SK-N-SH treated with all-trans-retinoic acid at 6 μM for 48 hours (cell line): Measurements from ENCODE around the gene ERC1.
"Not testable (repeated sequence)": the region's sequence is repeated elsewhere in the genome, so short reads cannot be mapped to it uniquely, and the experiment has no call there.

ENCODE experiments used
- ATAC-seq: fragments of 200-7000 bp; cut with Tn5 transposase; 3 replicates; pipeline ENCODE4 v1.9.1; 2020; ENCODE audit warnings: mild to moderate bottlenecking, moderate library complexity
- CREB5 ChIP-seq: fragments of 250-450 bp; sonication (Bioruptor Pico); IDR thresholded peaks from 2 replicates; pipeline ENCODE4 v1.5.1; 2020; ENCODE audit warnings: low read depth, mild to moderate bottlenecking, moderate library complexity
- CSDC2 ChIP-seq: fragments of 250-450 bp; sonication (Bioruptor Pico); IDR thresholded peaks from 2 replicates; pipeline ENCODE4 v1.5.0; 2020; ENCODE audit warnings: mild to moderate bottlenecking, moderate library complexity
- CSRNP3 ChIP-seq: fragments of 250-450 bp; sonication (Bioruptor Pico); IDR thresholded peaks from 2 replicates; pipeline ENCODE4 v1.5.1; 2021; ENCODE audit warnings: mild to moderate bottlenecking, moderate library complexity
- GLIS3 ChIP-seq: fragments of 250-450 bp; sonication (Bioruptor Pico); IDR thresholded peaks from 2 replicates; pipeline ENCODE4 v1.5.0; 2020; ENCODE audit warnings: mild to moderate bottlenecking, moderate library complexity
- ISL1 ChIP-seq: fragments of 250-450 bp; sonication (Bioruptor Pico); IDR thresholded peaks from 2 replicates; pipeline ENCODE4 v2.1.2; 2022; ENCODE audit warnings: mild to moderate bottlenecking, moderate library complexity
- OSR1 ChIP-seq: fragments of 250-450 bp; sonication (Bioruptor Pico); IDR thresholded peaks from 2 replicates; pipeline ENCODE4 v1.8.0; 2022; ENCODE audit warnings: moderate library complexity, mild to moderate bottlenecking, inconsistent platforms
- PATZ1 ChIP-seq: fragments of 250-450 bp; sonication (Bioruptor Pico); IDR thresholded peaks from 2 replicates; pipeline ENCODE4 v1.8.0; 2020; ENCODE audit warnings: mild to moderate bottlenecking, moderate library complexity, borderline replicate concordance
- POU6F1 ChIP-seq: fragments of 250-450 bp; sonication (Bioruptor Pico); IDR thresholded peaks from 2 replicates; pipeline ENCODE4 v1.8.0; 2021; ENCODE audit warnings: low read depth, mild to moderate bottlenecking, moderate library complexity, borderline replicate concordance
- PPARA ChIP-seq: fragments of 250-450 bp; sonication (Bioruptor Pico); IDR thresholded peaks from 2 replicates; pipeline ENCODE4 v1.5.0; 2020; ENCODE audit warnings: mild to moderate bottlenecking, borderline replicate concordance
- TSHZ2 ChIP-seq: fragments of 250-450 bp; sonication (Bioruptor Pico); IDR thresholded peaks from 2 replicates; pipeline ENCODE4 v1.5.0; 2020; ENCODE audit warnings: mild to moderate bottlenecking, moderate library complexity
- ZC3H10 ChIP-seq: fragments of 250-450 bp; sonication (Bioruptor Pico); IDR thresholded peaks from 2 replicates; pipeline ENCODE4 v1.5.1; 2021; ENCODE audit warnings: mild to moderate bottlenecking, moderate library complexity
- ZFP3 ChIP-seq: fragments of 250-450 bp; sonication (Bioruptor Pico); IDR thresholded peaks from 2 replicates; pipeline ENCODE4 v1.5.0; 2020; ENCODE audit warnings: mild to moderate bottlenecking, moderate library complexity
- ZFP30 ChIP-seq: fragments of 450-650 bp; formaldehyde crosslinking; IDR thresholded peaks from 2 replicates; pipeline ENCODE4 v1.5.0; 2022; ENCODE audit warnings: mild to moderate bottlenecking, moderate library complexity
- ZNF565 ChIP-seq: fragments of 450-650 bp; formaldehyde crosslinking; conservative IDR thresholded peaks from 2 replicates; pipeline ENCODE4 v1.5.0; 2020; ENCODE audit warnings: low read depth, mild to moderate bottlenecking, moderate library complexity
- ZNF70 ChIP-seq: fragments of 450-650 bp; formaldehyde crosslinking; IDR thresholded peaks from 2 replicates; pipeline ENCODE4 v1.5.0; 2020; ENCODE audit warnings: mild to moderate bottlenecking, moderate library complexity

ERC1 gene

GRCh38 chr12:997505-997904 is 6.5 kb downstream of the ERC1 start:
- TF ChIP-seq OSR1 (CRISPR knock-in tag) = no peak
- no peak for TF ChIP-seq ZNF70
- no peak for TF ChIP-seq ZFP30 (CRISPR knock-in tag)
- TF ChIP-seq TSHZ2 (CRISPR knock-in tag) = no peak
- no peak for TF ChIP-seq GLIS3 (CRISPR knock-in tag)
- no peak for TF ChIP-seq CSRNP3
- no peak for TF ChIP-seq CREB5 (CRISPR knock-in tag)
- TF ChIP-seq ZNF565 = no peak
- TF ChIP-seq POU6F1 (CRISPR knock-in tag) = no peak
- TF ChIP-seq PPARA (CRISPR knock-in tag) = no peak
- TF ChIP-seq ZC3H10 = no peak
- TF ChIP-seq ZFP3 (CRISPR knock-in tag) = no peak
- no peak for TF ChIP-seq CSDC2
- ATAC-seq = no peak

- TF ChIP-seq POU6F1 (CRISPR knock-in tag) (no peak), ISL1 (CRISPR knock-in tag) (0 out of 2 replicates have a peak, but pooled peaks have one; percentile 17)
- no peak for ATAC-seq
These were observed 7.2 kb downstream of the ERC1 start for GRCh38 chr12:998020-998874.

- not testable (repeated sequence) for ATAC-seq
These were observed 8.7 kb downstream of the ERC1 start for GRCh38 chr12:999736-1000135.

GRCh38 chr12:1001507-1001906 is 10.5 kb downstream of the ERC1 start:
- TF ChIP-seq ZFP3 (CRISPR knock-in tag) = no peak
- TF ChIP-seq ZNF70 = peak; percentile 59
- TF ChIP-seq PATZ1 (CRISPR knock-in tag) = no peak
- TF ChIP-seq, all 23 proteins: peak for 1
- no peak for ATAC-seq
